Brain pericyte (primary cell): ENCODE results near the gene DCK.

Experiments used
- DNase-seq: peaks from one replicate; pipeline ENCODE4 v3.0.0-alpha.2; 2012; ENCODE audit warnings: low read depth, low spot score

Gene DCK

GRCh38 chr4:70993181-70994068, at the start of gene DCK:
Gene DCK (plus strand): TSS chr4:70993649. CDS start chr4:70993836, 187 bp downstream.
- peak; percentile 67 for DNase-seq

GRCh38 chr4:70945046-70945445, 48.4 kb upstream of the DCK start:
- no peak for DNase-seq

GRCh38 chr4:70945452-70946055, 47.9 kb upstream of the DCK start:
- no peak for DNase-seq

- no peak for DNase-seq
Observed at GRCh38 chr4:70946939-70947338, 46.5 kb upstream of the DCK start.

- no peak for DNase-seq
Observed at GRCh38 chr4:70948665-70949260, 44.7 kb upstream of the DCK start.

- DNase-seq = no peak
Observed at GRCh38 chr4:70954032-70954431, 39.4 kb upstream of the DCK start.

- DNase-seq = no peak
Observed at GRCh38 chr4:70956549-70957210, 36.8 kb upstream of the DCK start.

- no peak for DNase-seq
Observed at GRCh38 chr4:70958681-70959080, 34.8 kb upstream of the DCK start.

- no peak for DNase-seq
Observed at GRCh38 chr4:70969076-70969475, 24.4 kb upstream of the DCK start.

GRCh38 chr4:70976252-70976651, 17.2 kb upstream of the DCK start:
- no peak for DNase-seq

- DNase-seq = no peak
Observed at GRCh38 chr4:70979445-70980008, 13.9 kb upstream of the DCK start.

- DNase-seq = no peak
Observed at GRCh38 chr4:70980196-70980595, 13.3 kb upstream of the DCK start.

GRCh38 chr4:70984106-70984505, 9.3 kb upstream of the DCK start:
- DNase-seq = no peak

GRCh38 chr4:70984589-70984988, 8.9 kb upstream of the DCK start:
- DNase-seq = no peak

GRCh38 chr4:70991596-70991995, 1.9 kb upstream of the DCK start:
- DNase-seq = no peak

GRCh38 chr4:70992391-70992881, 1.0 kb upstream of the DCK start:
- no peak for DNase-seq

- DNase-seq = no peak
Observed at GRCh38 chr4:70994069-70994366, 569 bp downstream of the DCK start.

GRCh38 chr4:70994387-70995099, 1.1 kb downstream of the DCK start:
- no peak for DNase-seq

- no peak for DNase-seq
Observed at GRCh38 chr4:70996018-70996360, 2.5 kb downstream of the DCK start.

GRCh38 chr4:70997036-70997435, 3.6 kb downstream of the DCK start:
- no peak for DNase-seq

GRCh38 chr4:70997546-70997945, 4.1 kb downstream of the DCK start:
- no peak for DNase-seq
